Left renal pelvis (tissue), 4 donors: ENCODE results near the gene ALOX12B. TPM values are rescaled to one million over a fixed set of nuclear protein-coding genes. Genes with fewer than 3 reads are reported as not detected.

ENCODE experiments used
- DNase-seq, 4 donors: peaks; one replicate each; pipeline ENCODE4 v3.0.0-alpha.2; 2013; ENCODE audit warnings: low read depth in 4 of 4, low spot score in 3 of 4
- polyA plus RNA-seq, 4 donors: library from polyadenylated mRNA; unstranded; fragments of 120-200 nt; gene quantifications; one replicate each; pipeline ENCODE4 v1.2.1, GENCODE V29; 2013; ENCODE audit not compliant: insufficient read length in 4 of 4

Gene ALOX12B
- 1 to 10 TPM in 1 of 4 donors, under 1 TPM in 2, not detected in 1; 0.54 to 1.1 (median 0.72) TPM for polyA plus RNA-seq

DNA sequence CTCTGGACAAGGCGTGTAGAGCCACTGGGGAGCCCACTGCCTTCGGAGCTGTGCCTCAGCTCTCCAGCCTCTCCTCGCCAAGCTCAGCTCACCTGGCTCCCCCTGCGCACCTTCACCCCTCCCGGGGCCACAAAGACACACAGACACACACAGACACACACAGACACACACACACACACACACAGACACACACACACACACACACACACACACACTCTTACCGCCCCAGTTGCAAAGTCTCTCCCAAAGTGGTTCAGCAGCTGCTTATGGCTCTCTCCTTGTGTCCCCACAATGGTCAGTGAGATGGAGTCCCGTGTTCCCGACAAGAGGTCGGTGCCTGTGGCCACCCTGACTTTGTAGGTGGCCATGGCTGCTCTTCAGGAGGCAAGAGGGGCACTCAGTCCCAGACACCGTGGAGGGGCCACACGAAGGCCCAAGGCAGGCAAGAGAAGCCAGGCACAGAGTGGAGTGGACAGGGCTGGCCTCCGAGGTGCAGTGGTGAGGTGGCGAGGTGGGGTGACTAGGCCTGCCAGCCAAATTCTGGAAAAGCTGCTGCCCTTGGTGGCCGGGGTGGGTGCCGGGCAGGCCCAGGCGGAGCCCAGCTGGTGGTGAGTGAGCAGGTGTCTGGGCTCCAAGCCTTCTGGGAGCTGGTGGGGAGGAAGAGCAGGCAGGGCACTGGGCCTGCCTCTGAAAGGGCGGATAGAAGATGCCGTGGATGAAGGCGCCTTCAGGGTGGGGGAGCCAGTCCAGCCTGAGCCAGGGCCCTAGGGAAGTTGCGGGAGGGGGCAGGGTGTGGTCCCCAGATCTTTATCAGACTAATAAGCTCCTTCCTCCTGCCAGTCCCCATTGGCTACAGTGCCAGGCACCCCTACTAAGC lies at the start of gene ALOX12B:
ALOX12B (minus strand) TSS at position 642 of the 877 bp plus-strand sequence; CDS start at position 368, 274 bp downstream.
- DNase-seq, result no peak

DNA sequence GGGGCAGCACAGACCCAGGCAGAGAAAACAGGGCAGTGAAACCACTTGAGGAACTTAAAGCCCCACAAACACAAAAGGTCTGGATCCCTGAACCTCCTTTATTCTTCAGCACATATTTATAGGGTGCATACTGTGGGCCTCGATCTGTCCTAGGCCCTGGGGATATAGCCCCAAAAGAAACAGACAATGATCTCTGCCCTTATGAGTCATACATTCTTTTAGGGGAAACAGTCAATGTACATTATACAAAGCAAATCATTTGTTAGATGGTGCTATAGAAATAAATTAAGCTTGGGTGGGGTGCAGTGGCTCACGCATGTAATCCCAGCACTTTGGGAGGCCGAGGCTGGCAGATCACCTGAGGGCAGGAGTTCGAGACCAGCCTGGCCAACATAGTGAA lies 46.4 kb upstream of the ALOX12B start:
- no peak for DNase-seq

DNA sequence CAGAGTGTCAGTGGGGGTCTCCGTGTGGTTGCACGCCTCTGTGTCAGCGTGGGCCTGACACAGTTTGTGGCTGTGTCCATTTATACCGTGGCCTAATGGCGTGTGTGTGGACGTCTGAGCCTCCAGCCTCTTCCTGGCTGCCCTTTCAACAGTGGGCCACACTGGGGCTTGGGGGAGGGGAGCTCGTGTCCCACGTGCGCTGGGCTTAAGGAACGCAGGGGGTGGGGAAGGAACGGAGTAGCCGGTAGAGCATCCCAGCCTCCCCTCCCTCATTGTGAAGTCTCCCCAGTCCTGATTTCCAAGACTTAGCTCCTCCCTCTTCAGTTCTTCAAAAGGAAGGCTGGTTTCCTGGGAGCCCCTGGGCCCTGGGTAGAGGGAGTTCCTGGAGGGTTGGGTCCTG lies 45.9 kb upstream of the ALOX12B start:
- DNase-seq, result no peak

DNA sequence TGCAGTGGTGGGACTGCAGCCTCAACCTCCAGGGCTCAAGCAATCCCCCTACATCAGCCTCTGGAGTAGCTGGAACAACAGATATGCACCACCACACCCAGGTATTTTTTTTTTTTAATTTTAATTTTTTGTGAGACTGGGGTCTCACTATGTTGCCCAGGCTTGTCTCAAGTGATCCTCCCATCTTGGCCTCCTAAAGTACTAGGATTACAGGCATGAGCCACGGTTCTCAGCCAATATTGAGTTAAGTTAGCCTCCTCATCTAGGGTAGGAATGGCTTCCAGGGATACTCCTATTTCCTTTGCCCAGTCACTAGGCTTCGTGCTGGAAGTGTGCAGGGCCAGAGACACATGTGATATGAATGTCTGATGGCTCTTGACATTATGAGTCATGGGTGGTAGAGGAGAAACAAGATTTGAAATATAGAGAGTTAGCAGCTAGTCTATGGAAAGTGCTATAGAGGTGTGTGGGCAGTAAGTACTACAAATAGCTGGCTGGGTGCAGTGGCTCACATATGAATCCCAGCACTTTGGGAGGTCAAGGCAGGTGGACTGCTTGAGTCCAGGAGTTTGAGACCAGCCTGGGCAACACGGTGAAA lies 44.4 kb upstream of the ALOX12B start:
- no peak for DNase-seq

DNA sequence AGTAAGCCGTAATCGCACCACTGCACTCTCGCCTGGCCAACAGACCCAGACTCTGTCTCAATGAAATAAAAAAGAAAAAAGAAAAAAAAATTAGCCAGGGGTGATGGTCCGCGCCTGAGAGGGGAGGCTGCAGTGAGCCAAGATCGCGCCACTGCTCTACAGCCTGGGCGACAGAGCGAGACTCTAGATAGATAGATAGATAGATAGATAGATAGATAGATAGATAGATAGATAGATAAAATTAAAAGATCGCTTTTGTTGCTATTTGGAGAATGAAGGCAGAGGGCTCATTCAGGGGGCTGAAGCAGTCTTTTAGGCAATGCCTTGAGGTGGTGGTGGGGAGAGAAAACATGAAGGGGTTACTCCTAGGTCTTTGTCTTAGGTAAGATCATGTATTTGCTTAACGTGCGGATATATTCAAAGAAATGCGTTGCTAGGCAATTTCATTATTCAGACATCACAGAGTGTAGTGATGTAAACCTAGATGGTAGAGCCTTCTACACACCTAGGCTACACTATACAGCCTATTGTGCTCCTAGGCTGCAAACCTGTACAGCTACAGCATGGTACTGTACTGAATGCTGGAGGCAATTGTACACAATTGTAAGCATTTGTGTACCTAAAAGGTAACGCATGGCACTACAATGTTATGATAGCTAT lies 40.7 kb upstream of the ALOX12B start:
- no peak for DNase-seq

DNA sequence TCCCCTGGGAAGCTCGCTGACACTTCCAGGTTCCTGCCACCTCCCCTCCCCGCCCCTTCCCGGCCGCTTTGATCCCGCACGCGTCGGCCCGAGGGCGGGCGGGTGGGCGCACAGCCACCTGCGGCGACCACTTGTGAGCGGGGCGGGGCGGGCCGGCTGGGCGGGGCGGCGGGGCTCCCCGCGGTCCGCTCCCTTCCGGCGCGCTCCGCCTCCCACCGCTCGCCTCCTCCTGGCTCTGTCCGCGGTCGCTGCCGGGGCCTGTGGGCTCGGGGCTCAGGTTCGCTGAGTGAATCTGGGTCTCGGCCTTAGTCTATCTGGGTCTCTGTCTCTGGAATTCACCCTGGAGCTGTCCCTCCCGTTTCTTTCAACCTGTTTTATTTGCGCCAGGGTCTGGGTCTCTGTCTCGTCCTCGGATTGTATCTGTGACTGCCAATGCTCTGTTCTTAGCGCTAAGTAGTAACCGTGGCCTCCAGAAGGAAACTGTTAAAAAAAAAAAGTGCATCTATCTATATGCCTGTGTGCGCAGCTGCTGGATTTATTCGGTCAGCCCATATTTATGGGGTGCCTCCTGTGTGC lies 39.1 kb upstream of the ALOX12B start:
- peak in 1 of 4 donors; percentile 19 for DNase-seq

DNA sequence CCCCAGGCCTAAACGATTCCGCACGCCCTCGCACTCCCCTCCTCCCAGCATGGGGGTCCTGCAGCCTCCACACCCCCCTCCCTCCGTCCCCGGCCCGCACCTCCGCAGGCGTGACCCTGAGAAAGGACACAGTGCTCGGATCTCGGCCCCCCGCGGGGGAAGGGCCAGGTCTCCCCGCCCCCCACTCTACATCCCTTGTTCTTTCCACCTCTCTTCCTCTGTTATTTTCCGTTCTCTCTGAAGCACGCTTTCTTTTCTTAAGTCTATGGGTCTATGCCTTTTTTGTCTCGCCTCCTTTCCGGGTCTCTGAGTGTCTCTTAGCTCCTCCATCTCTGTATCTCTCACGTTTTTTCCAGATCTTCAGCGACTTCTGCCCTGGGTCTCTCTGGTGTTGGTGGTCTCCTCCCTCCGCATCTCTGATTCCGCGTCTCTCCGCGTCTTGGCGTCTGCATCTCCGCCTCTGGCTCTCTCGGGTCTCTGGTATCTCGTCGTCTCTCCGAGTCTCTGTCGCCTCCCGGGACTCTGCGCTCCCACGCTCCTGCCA lies 38.5 kb upstream of the ALOX12B start:
- DNase-seq, result no peak

DNA sequence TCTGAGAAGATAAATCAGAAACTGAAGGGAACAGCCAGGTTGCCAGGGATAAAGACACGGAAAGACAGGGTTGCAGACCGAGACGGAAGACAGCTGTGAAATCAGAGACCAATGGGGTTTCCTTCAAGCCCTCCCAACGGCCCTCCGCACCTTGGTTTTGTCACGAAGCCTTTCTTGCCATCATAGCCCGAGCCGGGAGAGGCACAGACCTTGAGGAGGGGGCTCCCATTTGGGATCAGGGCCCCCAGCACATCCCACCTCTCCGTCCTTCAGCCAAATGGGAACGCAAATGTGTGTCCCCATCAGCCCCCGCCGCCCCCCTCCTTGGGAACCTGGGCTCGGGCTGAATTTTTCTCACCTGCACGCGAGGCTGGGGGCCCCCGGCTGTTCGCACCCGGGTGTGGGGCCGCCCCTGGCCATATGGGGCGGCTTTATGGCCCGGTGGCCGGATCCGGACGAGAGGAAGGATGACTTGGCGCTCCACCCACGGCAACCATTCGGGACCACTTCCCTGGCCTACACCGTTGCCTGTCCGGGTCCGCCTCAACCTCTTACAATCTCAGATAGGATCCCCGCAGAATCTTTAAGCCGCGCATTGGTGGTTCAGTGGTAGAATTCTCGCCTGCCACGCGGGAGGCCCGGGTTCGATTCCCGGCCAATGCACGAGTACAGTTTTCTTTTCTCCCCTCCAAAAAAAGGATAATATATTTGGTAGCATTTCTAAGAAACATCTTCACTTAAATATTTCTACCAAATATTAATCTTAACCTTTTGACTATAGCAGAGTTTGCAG lies 37.8 kb upstream of the ALOX12B start:
- peak in 1 of 4 donors; percentile 75 for DNase-seq

DNA sequence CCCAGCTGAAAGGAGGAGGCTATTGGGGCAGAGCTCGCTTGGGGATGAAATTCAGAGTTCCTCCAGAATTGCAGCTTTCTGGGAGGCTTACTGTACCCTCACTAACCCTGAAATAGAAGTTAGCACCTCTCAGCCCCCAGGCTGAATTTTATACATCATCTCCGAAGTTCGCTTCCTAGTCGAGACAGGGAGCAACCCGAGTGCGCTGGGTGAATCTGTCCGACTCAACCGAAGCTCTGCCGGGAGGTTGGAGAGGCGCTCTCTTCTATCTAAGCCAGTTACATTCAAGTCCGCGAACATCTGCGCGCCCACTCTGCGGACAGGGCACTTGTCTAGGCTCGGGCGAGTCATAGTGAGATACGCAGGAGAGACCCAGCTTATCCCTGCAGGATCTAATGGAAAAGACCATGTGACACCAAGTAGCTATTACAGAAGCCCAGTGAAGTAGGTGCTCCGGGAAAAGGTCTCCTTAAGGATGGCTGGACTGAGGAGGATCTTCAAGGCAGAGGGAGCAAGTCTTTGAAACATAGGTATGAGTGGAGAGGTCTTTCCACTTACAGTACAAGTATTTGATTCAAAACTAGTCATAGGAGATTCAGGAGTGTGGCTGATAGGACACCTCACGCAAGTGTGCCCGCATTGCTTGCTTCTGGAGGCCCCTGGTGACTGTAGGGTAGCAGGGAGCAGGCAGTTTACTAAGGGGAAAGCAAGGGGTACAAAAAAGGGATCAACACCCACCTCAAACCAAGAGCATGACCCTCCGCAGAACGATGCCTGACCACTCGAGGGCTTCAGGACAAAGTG lies 37.0 kb upstream of the ALOX12B start:
- peak in 1 of 4 donors; percentile 4 for DNase-seq

DNA sequence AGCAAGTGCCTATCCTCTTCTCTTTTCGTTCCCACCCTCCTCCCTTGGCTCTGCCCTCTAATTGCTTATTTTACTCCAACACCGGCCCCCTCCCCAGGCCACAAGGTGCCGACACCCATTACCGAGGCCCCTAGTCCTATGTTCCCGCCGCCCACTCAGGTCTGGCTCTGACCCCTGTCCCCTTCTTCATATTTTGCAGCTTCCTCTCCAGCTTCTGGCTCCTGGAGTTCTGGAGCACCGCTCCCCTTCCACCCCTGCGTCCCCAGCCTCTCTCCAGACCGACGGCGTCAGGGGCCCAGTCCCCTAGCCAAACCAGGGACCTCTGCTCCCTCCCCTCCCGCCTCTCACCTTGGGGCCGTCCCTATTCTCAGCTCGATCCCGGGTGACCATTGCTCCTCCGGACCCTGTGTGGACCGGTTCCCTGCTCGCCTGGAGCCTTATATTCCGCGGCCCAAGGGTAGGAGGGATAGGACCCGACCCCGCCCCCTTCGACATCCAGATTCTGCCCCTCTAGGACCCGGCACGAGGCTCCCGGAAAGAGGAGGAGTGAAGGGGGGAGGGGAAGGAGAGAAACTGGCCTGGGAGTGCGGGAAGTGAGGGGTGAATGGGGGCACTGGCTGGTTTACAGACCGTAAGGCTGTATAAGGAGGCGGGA lies 36.3 kb upstream of the ALOX12B start, which contains the start of gene HES7:
HES7 (minus strand) TSS at position 412 of the 655 bp plus-strand sequence; CDS start at position 390, 22 bp downstream.
- DNase-seq, result peak in 1 of 4 donors; percentile 9

DNA sequence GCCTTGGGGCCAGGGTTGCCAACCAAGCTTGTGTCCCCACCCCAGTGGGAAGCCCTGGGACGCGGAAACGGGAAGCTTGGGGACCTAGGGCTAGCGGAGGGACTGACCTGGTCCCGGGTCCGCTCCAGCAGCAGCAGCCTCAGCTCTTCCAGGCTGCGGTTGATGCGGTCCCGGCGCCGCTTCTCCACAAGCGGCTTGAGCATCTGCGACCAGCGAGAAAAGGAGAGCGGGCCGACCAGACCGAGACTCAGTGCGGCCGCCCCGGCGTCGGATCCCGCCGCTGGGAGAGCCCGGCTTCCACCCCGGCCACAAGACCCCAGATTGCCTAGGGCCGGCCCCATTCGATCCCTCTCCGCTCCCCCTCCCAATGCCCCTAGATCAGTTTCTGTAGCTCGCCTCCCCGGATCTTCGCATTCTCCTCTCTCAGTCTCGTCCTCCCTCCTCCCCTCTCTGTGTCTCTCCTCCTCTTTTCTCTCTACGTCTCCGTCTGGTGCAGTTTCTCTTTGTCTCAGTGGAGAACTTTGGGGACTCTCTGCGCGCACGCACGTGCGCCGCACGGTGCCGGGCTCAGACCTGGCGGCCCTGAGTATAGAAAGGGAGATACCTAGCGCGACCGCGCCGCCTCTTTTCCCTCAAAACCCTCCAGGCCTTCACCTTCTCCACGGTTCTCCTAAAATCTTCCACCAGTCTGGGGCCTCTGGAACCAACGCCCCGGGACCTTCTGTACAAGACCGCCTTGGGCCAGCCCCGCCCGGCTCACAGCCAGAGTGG lies 35.6 kb upstream of the ALOX12B start:
- peak in 1 of 4 donors; percentile 6 for DNase-seq

DNA sequence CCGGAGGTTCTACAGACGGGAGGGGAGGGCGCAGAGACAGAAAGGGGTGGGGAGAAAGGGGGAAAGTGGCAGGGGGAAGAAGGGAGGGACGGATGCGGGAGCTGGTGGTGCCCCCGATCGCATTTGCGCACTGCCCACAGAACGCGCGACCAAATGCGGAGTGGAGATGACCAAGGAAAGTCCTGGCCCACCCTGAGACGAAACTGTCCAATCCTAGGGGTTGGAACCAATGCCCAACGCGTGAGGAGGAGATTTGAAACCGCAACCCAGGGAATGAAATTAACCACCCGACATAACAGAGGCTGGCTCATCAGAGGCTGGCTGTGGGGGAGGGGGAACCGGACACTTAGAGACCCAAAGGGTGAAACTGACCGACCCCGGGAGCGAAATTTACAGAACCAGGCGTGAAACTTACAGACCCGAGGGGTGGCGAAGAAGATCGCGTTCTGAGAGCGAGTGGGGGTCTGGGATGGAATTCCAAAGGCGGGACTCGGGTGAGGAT lies 35.0 kb upstream of the ALOX12B start:
- peak in 1 of 4 donors; percentile 9 for DNase-seq

DNA sequence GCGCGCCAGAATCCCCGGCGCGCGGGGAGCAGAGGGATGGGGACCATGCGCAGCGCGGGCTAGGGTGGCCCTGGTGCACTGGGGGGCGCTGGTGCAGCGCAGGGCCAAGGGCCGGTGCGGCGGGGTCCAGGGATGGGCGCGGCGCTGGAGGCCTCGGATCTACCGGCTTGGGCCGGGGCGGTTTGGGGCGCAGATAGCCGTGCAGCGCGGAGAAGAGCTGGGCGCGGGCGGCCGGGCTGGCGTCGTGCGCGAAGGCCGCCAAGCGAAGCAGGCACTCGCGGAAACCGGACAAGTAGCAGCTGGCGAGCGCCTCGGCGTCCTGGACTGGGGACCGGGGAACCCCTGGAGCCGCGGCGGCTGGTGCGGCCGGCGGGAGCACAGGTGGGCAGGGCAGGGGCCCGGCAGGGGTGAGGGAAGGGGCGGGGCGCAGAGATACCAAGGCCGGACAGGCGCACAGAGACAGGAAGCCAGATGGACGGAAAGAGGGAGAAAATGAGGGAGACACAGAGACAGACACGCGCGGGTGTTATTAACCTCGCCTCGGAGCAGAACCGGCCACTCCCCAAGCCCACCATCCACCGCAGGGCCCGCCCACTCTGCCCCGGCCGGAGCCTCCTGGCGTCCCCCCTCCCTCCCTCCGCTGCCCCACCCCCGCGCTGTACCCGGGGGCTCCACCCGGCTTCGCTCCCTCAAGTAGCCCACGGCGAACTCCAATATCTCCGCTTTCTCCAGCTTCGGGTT lies 34.3 kb upstream of the ALOX12B start:
- peak in 1 of 4 donors; percentile 6 for DNase-seq

DNA sequence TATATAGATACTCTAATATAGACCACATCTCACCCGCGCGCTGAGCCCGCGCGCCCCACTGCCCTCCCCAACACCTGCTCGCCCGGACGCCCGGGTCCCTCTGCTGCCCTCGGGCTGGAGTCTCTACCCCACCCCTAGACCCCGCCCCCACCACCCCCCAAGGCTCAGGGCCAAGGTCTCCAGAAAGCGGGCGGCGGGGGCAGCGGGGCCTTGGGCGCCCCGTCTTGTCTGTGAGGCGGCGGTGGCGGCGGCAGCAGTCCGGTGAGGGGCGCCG lies 33.8 kb upstream of the ALOX12B start:
- DNase-seq, result no peak

DNA sequence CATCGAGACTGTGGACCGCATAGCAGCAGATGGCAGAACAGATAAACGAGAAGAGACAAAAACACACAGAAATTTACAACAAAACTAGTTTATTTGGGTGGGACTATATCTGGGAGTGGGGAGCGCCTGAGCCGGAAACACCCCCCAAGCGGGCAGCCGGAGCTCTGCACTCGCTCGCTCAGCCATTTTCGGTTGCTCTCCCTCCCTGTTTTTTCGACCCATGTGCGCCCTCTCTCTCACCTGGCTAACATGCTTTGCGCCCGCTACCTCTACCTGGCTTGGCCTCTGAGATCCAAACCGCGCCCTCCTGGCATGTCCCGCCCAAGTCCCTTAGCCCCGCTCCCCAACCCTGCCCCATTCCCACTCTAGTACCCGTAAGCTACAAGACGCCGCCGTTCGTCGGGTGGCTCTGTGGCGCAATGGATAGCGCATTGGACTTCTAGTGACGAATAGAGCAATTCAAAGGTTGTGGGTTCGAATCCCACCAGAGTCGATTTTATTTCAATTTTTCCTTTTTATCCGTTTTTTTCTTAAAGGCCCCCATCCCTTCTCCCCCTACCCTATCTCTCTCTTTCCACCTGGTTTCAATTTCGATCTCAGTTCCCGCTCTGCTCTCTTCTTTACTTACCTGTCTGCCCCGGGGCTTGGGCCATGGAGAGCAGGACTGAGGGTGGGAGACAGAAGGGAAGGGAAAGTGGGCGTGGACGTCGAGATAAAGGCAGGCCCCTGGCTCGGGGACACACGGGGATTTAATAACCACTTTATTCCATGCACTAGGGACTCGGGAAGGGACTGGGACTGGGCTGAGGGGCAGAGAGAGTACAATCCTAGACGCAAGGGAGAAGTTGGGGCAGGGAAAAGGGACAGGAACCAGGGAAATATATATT lies 33.2 kb upstream of the ALOX12B start:
- DNase-seq, result peak in 1 of 4 donors; percentile 11
